HEK293 (cell line): ENCODE data around the gene IL36B.

Experiments
- CTCF ChIA-PET: fragments of 350-600 bp; formaldehyde crosslinking; extraction: SDS; loops from one replicate; lab custom pipeline; 2021; ENCODE audit warnings: antibody characterized with exemption; lab: Yijun Ruan, JAX
- POLR2A ChIA-PET: fragments of 300-600 bp; formaldehyde crosslinking; extraction: SDS; loops from one replicate; lab custom pipeline; 2020; ENCODE audit warnings: antibody characterized with exemption, inconsistent platforms; lab: Yijun Ruan, JAX
- H3K27ac ChIP-seq: fragments of 200-500 bp; sonication (Bioruptor generic); 2 replicates; pipeline ENCODE4 v1.5.1; 2014; ENCODE audit warnings: low read depth, low read length, control low read depth, inconsistent platforms; ENCODE audit errors: extremely low read depth
- H3K36me3 ChIP-seq, 2 experiments: fragments of 200-500 bp in 1 of 2; sonication (Bioruptor generic) in 1 of 2; 1 replicate in 1 of 2; 2 replicates in 1 of 2; pipeline ENCODE4 v1.5.1; 2014 to 2017; ENCODE audit warnings: inconsistent platforms in 2 of 2, low read length in 2 of 2; ENCODE audit not compliant: control insufficient read depth in 2 of 2, insufficient read depth in 1 of 2
- H3K4me1 ChIP-seq: fragments of 200-500 bp; sonication (Bioruptor generic); 2 replicates; pipeline ENCODE4 v1.5.1; 2014; ENCODE audit warnings: mild to moderate bottlenecking, low read length, inconsistent platforms; ENCODE audit not compliant: control insufficient read depth, insufficient read depth
- H3K4me3 ChIP-seq: 2 replicates; pipeline ENCODE4 v1.5.1; 2011; ENCODE audit warnings: low read depth, mild to moderate bottlenecking, control low read depth, low read length, moderate library complexity
- H3K9me3 ChIP-seq: fragments of 200-500 bp; sonication (Bioruptor generic); 2 replicates; pipeline ENCODE4 v1.5.1; 2014; ENCODE audit warnings: low read depth, low read length, inconsistent platforms; ENCODE audit not compliant: control insufficient read depth, insufficient read depth
- GLI2 ChIP-seq: fragments of 450-650 bp; formaldehyde crosslinking; IDR thresholded peaks from 2 replicates; pipeline ENCODE4; 2017; ENCODE audit warnings: missing biosample characterization, missing genetic modification characterization, low read depth, borderline replicate concordance
- GLIS1 ChIP-seq: fragments of 450-650 bp; formaldehyde crosslinking; IDR thresholded peaks from 2 replicates; pipeline ENCODE4 v1.5.1; 2016; ENCODE audit warnings: missing biosample characterization, missing genetic modification characterization
- IKZF3 ChIP-seq: fragments of 450-650 bp; IDR thresholded peaks from 2 replicates; pipeline ENCODE4 v1.5.0; 2018; ENCODE audit warnings: missing biosample characterization, mild to moderate bottlenecking, missing genetic modification characterization, moderate library complexity
- KLF16 ChIP-seq: fragments of 450-650 bp; formaldehyde crosslinking; IDR thresholded peaks from 2 replicates; pipeline ENCODE4 v1.5.1; 2017; ENCODE audit warnings: missing biosample characterization, missing genetic modification characterization
- KLF7 ChIP-seq: fragments of 450-650 bp; formaldehyde crosslinking; IDR thresholded peaks from 2 replicates; pipeline ENCODE4 v1.5.1; 2016; ENCODE audit warnings: missing biosample characterization, missing genetic modification characterization, borderline replicate concordance
- KLF8 ChIP-seq: fragments of 450-650 bp; formaldehyde crosslinking; IDR thresholded peaks from 2 replicates; pipeline ENCODE4 v1.5.1; 2016; ENCODE audit warnings: missing biosample characterization, missing genetic modification characterization
- MZF1 ChIP-seq: fragments of 450-650 bp; formaldehyde crosslinking; IDR thresholded peaks from 2 replicates; pipeline ENCODE4 v1.5.1; 2017; ENCODE audit warnings: missing biosample characterization, missing genetic modification characterization, borderline replicate concordance
- OVOL3 ChIP-seq: fragments of 450-650 bp; formaldehyde crosslinking; IDR thresholded peaks from 2 replicates; pipeline ENCODE4 v1.5.1; 2016; ENCODE audit warnings: missing biosample characterization, missing genetic modification characterization
- SALL2 ChIP-seq: fragments of 450-650 bp; formaldehyde crosslinking; IDR thresholded peaks from 2 replicates; pipeline ENCODE4 v1.5.0; 2017; ENCODE audit warnings: missing biosample characterization, mild to moderate bottlenecking, missing genetic modification characterization, borderline replicate concordance
- YY2 ChIP-seq: fragments of 450-650 bp; formaldehyde crosslinking; IDR thresholded peaks from 2 replicates; pipeline ENCODE4 v1.5.1; 2016; ENCODE audit warnings: missing biosample characterization, missing genetic modification characterization
- ZBTB17 ChIP-seq: fragments of 450-650 bp; formaldehyde crosslinking; IDR thresholded peaks from 2 replicates; pipeline ENCODE4 v1.5.1; 2016; ENCODE audit warnings: missing biosample characterization, missing genetic modification characterization
- ZBTB7A ChIP-seq: fragments of 450-650 bp; formaldehyde crosslinking; IDR thresholded peaks from 2 replicates; pipeline ENCODE4 v1.5.1; 2016; ENCODE audit warnings: low read depth, missing biosample characterization, missing genetic modification characterization
- ZNF157 ChIP-seq: fragments of 450-650 bp; formaldehyde crosslinking; IDR thresholded peaks from 2 replicates; pipeline ENCODE4 v1.5.1; 2016; ENCODE audit warnings: missing biosample characterization, missing genetic modification characterization
- ZNF16 ChIP-seq: fragments of 450-650 bp; formaldehyde crosslinking; IDR thresholded peaks from 2 replicates; pipeline ENCODE4 v1.5.1; 2016; ENCODE audit warnings: low read depth, missing biosample characterization, missing genetic modification characterization
- ZNF2 ChIP-seq: fragments of 450-650 bp; formaldehyde crosslinking; IDR thresholded peaks from 2 replicates; pipeline ENCODE4 v1.5.1; 2016; ENCODE audit warnings: missing biosample characterization, missing genetic modification characterization
- ZNF221 ChIP-seq: fragments of 450-650 bp; formaldehyde crosslinking; IDR thresholded peaks from 2 replicates; pipeline ENCODE4 v1.5.1; 2017; ENCODE audit warnings: missing biosample characterization, missing genetic modification characterization, borderline replicate concordance
- ZNF416 ChIP-seq: fragments of 450-650 bp; formaldehyde crosslinking; IDR thresholded peaks from 2 replicates; pipeline ENCODE4 v1.5.1; 2016; ENCODE audit warnings: missing biosample characterization, missing genetic modification characterization
- ZNF501 ChIP-seq: fragments of 450-650 bp; formaldehyde crosslinking; IDR thresholded peaks from 2 replicates; pipeline ENCODE4 v1.5.1; 2016; ENCODE audit warnings: missing biosample characterization, missing genetic modification characterization
- ZNF514 ChIP-seq: fragments of 450-650 bp; formaldehyde crosslinking; IDR thresholded peaks from 2 replicates; pipeline ENCODE4 v1.5.1; 2016; ENCODE audit warnings: missing biosample characterization, missing genetic modification characterization
- ZNF529 ChIP-seq: fragments of 450-650 bp; formaldehyde crosslinking; IDR thresholded peaks from 2 replicates; pipeline ENCODE4 v1.5.1; 2017; ENCODE audit warnings: missing genetic modification characterization, missing biosample characterization; ENCODE audit not compliant: insufficient replicate concordance
- ZNF610 ChIP-seq: fragments of 450-650 bp; formaldehyde crosslinking; IDR thresholded peaks from 2 replicates; pipeline ENCODE4 v1.5.1; 2016; ENCODE audit warnings: missing biosample characterization, missing genetic modification characterization, borderline replicate concordance
- ZNF660 ChIP-seq: fragments of 450-650 bp; IDR thresholded peaks from 2 replicates; pipeline ENCODE4 v1.5.1; 2018; ENCODE audit warnings: missing biosample characterization, mild to moderate bottlenecking, missing genetic modification characterization
- TF ChIP-seq, protein P1 (sequence below): fragments of 450-650 bp; formaldehyde crosslinking; IDR thresholded peaks from 2 replicates; pipeline ENCODE4 v1.5.1; 2016; ENCODE audit warnings: missing biosample characterization, missing genetic modification characterization
- TF ChIP-seq, protein P2 (sequence below): fragments of 450-650 bp; formaldehyde crosslinking; IDR thresholded peaks from 2 replicates; pipeline ENCODE4 v1.5.1; 2016; ENCODE audit warnings: missing biosample characterization, missing genetic modification characterization, borderline replicate concordance
- TF ChIP-seq, protein P3 (sequence below): fragments of 450-650 bp; formaldehyde crosslinking; IDR thresholded peaks from 2 replicates; pipeline ENCODE4 v1.5.1; 2017; ENCODE audit warnings: missing biosample characterization, missing genetic modification characterization
- TF ChIP-seq, protein P4 (sequence below): fragments of 450-650 bp; formaldehyde crosslinking; IDR thresholded peaks from 2 replicates; pipeline ENCODE4 v1.5.1; 2017; ENCODE audit warnings: missing biosample characterization, missing genetic modification characterization

Gene IL36B

DNA sequence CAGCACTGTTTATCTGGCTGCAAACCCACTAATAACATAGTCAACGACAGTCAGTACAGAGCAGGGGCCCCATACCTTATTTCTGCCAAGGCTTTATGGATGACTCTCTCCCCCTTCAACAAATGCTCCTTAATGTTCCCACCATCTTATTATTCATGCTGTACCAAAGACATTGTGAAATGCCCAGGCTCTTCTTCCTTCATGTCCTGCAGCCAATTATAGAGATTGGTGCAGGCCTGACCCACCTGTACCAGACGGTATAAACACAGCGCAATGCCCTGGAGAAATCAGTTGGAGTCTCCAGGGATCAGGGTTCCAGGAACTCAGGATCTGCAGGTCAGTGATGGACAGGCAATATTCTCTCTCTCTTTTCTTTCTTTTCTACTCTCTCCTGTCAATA lies 15.0 kb upstream of the IL36B start, which contains the start of gene IL1F10:
Gene IL1F10 (plus strand): TSS at position 290 of the 400 bp plus-strand sequence. CDS start 4,769 bp downstream, outside the sequence.
- H3K9me3 ChIP-seq, result no peaks in the 10 kb centered on the region
- no peak within 1 kb of the TSS for H3K4me3 ChIP-seq
- POLR2A ChIA-PET, result no interaction called here
- H3K36me3 ChIP-seq, result no peaks in the 10 kb centered on the region
- TF ChIP-seq GLIS1 (tag by site-specific recombination) (no peak), ZBTB17 (tag by site-specific recombination) (no peak), ZNF2 (no peak), KLF7 (tag by site-specific recombination) (no peak), ZNF610 (no peak), ZNF157 (tag by site-specific recombination) (no peak), MZF1 (tag by site-specific recombination) (no peak), ZNF514 (tag by site-specific recombination) (no peak), GLI2 (no peak), ZBTB7A (no peak), OVOL3 (tag by site-specific recombination) (no peak), YY2 (tag by site-specific recombination) (no peak), IKZF3 (tag by site-specific recombination) (no peak), ZNF501 (tag by site-specific recombination) (no peak), ZNF529 (tag by site-specific recombination) (no peak), KLF16 (tag by site-specific recombination) (no peak), ZNF416 (no peak)
- TF ChIP-seq, protein P1, sequence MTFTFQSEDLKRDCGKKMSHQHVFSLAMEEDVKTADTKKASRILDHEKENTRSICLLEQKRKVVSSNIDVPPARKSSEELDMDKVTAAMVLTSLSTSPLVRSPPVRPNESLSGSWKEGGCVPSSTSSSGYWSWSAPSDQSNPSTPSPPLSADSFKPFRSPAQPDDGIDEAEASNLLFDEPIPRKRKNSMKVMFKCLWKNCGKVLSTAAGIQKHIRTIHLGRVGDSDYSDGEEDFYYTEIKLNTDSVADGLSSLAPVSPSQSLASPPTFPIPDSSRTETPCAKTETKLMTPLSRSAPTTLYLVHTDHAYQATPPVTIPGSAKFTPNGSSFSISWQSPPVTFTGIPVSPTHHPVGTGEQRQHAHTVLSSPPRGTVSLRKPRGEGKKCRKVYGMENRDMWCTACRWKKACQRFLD, result no peak
- TF ChIP-seq, protein P2, sequence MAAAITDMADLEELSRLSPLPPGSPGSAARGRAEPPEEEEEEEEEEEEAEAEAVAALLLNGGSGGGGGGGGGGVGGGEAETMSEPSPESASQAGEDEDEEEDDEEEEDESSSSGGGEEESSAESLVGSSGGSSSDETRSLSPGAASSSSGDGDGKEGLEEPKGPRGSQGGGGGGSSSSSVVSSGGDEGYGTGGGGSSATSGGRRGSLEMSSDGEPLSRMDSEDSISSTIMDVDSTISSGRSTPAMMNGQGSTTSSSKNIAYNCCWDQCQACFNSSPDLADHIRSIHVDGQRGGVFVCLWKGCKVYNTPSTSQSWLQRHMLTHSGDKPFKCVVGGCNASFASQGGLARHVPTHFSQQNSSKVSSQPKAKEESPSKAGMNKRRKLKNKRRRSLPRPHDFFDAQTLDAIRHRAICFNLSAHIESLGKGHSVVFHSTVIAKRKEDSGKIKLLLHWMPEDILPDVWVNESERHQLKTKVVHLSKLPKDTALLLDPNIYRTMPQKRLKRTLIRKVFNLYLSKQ, result no peak
- TF ChIP-seq, all 188 proteins: peak for 0
- H3K27ac ChIP-seq, result no peak within 1 kb of the TSS
- CTCF ChIA-PET, result interaction anchor here (1.3 kb wide), 1 partner anchor 12 kb away, joined by 6 read pairs; no protein-coding TSS in a partner anchor
- no peaks in the 10 kb centered on the region for H3K4me1 ChIP-seq

DNA sequence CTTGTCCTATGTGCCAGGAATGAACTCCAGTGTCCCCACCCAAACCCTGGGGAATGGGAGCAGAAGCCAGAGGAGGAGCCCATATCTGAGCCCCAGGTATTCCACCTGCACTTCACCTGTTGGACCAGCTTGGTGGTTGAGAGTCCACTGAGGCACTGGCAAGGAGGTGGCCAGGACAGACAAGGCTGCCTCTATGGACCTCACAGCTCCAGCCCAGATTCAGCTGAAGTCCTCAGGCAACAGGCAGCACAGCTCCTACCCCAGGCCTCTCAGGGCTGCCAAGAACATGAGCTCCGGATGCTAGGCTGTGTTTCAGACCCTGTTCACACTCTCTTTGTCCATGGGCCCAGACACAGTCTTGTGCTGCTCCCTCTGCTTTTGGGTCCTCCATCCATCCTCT lies 12.2 kb upstream of the IL36B start:
- no peaks in the 10 kb centered on the region for H3K9me3 ChIP-seq
- CTCF ChIA-PET, result interaction anchor here (0.5 to 1.3 kb wide), 3 partner anchors 15 to 326 kb away, joined by 3 to 7 read pairs (median 4); no protein-coding TSS in a partner anchor
- no peak overlapping the region for H3K27ac ChIP-seq
- H3K4me1 ChIP-seq, result no peaks in the 10 kb centered on the region
- no peak overlapping the region for H3K4me3 ChIP-seq
- POLR2A ChIA-PET, result no interaction called here
- TF ChIP-seq, protein P3, sequence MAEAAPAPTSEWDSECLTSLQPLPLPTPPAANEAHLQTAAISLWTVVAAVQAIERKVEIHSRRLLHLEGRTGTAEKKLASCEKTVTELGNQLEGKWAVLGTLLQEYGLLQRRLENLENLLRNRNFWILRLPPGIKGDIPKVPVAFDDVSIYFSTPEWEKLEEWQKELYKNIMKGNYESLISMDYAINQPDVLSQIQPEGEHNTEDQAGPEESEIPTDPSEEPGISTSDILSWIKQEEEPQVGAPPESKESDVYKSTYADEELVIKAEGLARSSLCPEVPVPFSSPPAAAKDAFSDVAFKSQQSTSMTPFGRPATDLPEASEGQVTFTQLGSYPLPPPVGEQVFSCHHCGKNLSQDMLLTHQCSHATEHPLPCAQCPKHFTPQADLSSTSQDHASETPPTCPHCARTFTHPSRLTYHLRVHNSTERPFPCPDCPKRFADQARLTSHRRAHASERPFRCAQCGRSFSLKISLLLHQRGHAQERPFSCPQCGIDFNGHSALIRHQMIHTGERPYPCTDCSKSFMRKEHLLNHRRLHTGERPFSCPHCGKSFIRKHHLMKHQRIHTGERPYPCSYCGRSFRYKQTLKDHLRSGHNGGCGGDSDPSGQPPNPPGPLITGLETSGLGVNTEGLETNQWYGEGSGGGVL (tag by site-specific recombination), result no peak
- TF ChIP-seq KLF8 (tag by site-specific recombination) (no peak), SALL2 (tag by site-specific recombination) (no peak), ZNF221 (tag by site-specific recombination) (no peak), ZNF514 (tag by site-specific recombination) (no peak), ZNF16 (tag by site-specific recombination) (no peak), ZNF660 (tag by site-specific recombination) (no peak)
- TF ChIP-seq, protein P4, sequence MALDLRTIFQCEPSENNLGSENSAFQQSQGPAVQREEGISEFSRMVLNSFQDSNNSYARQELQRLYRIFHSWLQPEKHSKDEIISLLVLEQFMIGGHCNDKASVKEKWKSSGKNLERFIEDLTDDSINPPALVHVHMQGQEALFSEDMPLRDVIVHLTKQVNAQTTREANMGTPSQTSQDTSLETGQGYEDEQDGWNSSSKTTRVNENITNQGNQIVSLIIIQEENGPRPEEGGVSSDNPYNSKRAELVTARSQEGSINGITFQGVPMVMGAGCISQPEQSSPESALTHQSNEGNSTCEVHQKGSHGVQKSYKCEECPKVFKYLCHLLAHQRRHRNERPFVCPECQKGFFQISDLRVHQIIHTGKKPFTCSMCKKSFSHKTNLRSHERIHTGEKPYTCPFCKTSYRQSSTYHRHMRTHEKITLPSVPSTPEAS (tag by site-specific recombination), result no peak
- TF ChIP-seq, all 188 proteins: peak for 0
- no peaks in the 10 kb centered on the region for H3K36me3 ChIP-seq
